Measurements from ENCODE around the gene MAP3K14.

DNA sequence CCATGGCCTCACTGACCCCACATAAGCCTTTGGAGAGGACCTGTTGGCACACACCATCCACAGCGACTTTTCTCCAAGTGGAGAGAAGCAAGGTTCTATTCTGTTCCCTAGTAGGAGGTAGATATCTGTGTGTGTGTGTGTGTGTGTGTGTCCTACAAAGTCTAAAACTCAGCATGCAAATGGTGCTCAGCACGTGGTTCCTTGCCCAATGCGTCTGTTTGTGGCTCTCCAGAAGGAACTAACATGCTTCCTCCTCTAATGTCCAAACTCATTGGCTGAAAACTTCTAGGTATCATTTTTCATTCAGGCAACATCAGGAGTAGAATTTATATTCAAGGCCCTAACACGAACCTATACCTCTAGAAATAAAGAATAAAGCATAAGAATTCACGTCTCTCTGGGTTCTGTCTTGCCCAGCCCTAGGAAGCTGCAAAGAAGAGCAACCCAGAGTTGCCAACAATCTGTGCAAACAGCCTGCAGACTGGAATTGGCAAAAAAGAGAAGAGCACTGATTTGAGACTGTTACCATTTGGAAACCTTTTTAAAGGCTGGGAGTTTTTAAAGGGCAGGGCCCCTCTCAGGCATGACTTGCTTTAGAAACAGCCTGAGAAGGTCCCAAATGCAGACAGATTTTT is 25.5 kb downstream of the MAP3K14 start:
- TF ChIP-seq EZH2 (IDR thresholded peaks at IDR 0.05) = no peak
- TF ChIP-seq, protein P1, sequence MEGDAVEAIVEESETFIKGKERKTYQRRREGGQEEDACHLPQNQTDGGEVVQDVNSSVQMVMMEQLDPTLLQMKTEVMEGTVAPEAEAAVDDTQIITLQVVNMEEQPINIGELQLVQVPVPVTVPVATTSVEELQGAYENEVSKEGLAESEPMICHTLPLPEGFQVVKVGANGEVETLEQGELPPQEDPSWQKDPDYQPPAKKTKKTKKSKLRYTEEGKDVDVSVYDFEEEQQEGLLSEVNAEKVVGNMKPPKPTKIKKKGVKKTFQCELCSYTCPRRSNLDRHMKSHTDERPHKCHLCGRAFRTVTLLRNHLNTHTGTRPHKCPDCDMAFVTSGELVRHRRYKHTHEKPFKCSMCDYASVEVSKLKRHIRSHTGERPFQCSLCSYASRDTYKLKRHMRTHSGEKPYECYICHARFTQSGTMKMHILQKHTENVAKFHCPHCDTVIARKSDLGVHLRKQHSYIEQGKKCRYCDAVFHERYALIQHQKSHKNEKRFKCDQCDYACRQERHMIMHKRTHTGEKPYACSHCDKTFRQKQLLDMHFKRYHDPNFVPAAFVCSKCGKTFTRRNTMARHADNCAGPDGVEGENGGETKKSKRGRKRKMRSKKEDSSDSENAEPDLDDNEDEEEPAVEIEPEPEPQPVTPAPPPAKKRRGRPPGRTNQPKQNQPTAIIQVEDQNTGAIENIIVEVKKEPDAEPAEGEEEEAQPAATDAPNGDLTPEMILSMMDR (IDR thresholded peaks at IDR 0.05) = no peak

Data from neural progenitor cell (in vitro differentiated cells).